DOHH2 (cell line): Measurements from ENCODE around the gene PSMD9.

Experiments used
- H3F3A ChIP-seq: fragments of 200-600 bp; sonication (generic), shearing (Covaris generic); 2 replicates; pipeline ENCODE4 v1.6.0; 2016; ENCODE audit warnings: antibody characterized with exemption, mild to moderate bottlenecking; ENCODE audit not compliant: control insufficient read depth, insufficient read depth
- H3K27ac ChIP-seq: fragments of 200-600 bp; sonication (generic); 2 replicates; pipeline ENCODE4 v1.5.1; 2014; ENCODE audit warnings: low read depth, mild to moderate bottlenecking, low read length, moderate library complexity
- H3K27me3 ChIP-seq: fragments of 200-600 bp; sonication (generic); 2 replicates; pipeline ENCODE4 v1.6.1; 2014; ENCODE audit warnings: mild to moderate bottlenecking, low read length, mixed read lengths; ENCODE audit not compliant: control insufficient read depth
- H3K36me3 ChIP-seq: fragments of 200-600 bp; sonication (generic); 2 replicates; pipeline ENCODE4 v1.6.1; 2014; ENCODE audit warnings: mild to moderate bottlenecking, low read length, moderate library complexity, mixed read lengths; ENCODE audit not compliant: control insufficient read depth
- H3K4me1 ChIP-seq: fragments of 200-600 bp; sonication (generic); 2 replicates; pipeline ENCODE4 v1.6.1; 2014; ENCODE audit warnings: mild to moderate bottlenecking, low read length, mixed read lengths; ENCODE audit not compliant: control insufficient read depth
- H3K4me2 ChIP-seq: fragments of 200-600 bp; sonication (generic); 2 replicates; pipeline ENCODE4 v1.6.0; 2014; ENCODE audit warnings: mild to moderate bottlenecking, low read length, moderate library complexity
- H3K4me3 ChIP-seq: fragments of 200-600 bp; sonication (generic); 2 replicates; pipeline ENCODE4 v1.5.1; 2014; ENCODE audit warnings: mild to moderate bottlenecking, low read length, mixed read lengths
- H3K79me2 ChIP-seq: fragments of 200-600 bp; sonication (generic); 2 replicates; pipeline ENCODE4 v1.6.1; 2014; ENCODE audit warnings: mild to moderate bottlenecking, low read length, mixed read lengths; ENCODE audit not compliant: control insufficient read depth
- H3K9me2 ChIP-seq: fragments of 200-600 bp; sonication (generic); replicated peaks from 2 replicates; pipeline ENCODE4 v1.6.1; 2014; ENCODE audit warnings: mild to moderate bottlenecking, low read length, mixed read lengths; ENCODE audit not compliant: control insufficient read depth
- H3K9me3 ChIP-seq: fragments of 200-600 bp; sonication (generic); 2 replicates; pipeline ENCODE4 v1.6.1; 2014; ENCODE audit warnings: antibody characterized with exemption, low read length, mixed read lengths; ENCODE audit not compliant: control insufficient read depth, insufficient read depth
- H4K20me1 ChIP-seq: fragments of 200-600 bp; sonication (generic); 2 replicates; pipeline ENCODE4 v1.6.0; 2014; ENCODE audit warnings: low read depth, mild to moderate bottlenecking, antibody characterized with exemption, low read length, moderate library complexity; ENCODE audit not compliant: control insufficient read depth, insufficient read depth
- EZH2phosphoT487 ChIP-seq: fragments of 200-600 bp; sonication (generic); IDR thresholded peaks from 2 replicates; pipeline ENCODE4 v1.6.1; 2017; ENCODE audit warnings: borderline replicate concordance, mild to moderate bottlenecking, antibody characterized with exemption, low read length, moderate library complexity, mixed read lengths
- TF ChIP-seq, protein P1 (sequence below): fragments of 200-600 bp; sonication (generic); IDR thresholded peaks from one replicate; pipeline ENCODE4 v1.5.1; 2014; ENCODE audit warnings: antibody characterized with exemption, mild to moderate bottlenecking, low read depth, low read length; ENCODE audit not compliant: poor library complexity, severe bottlenecking

The PSMD9 gene

GRCh38 chr12:121892673-121893561 is 4.3 kb downstream of the PSMD9 start:
- Histone ChIP-seq H3K27me3 (no peaks in the 10 kb centered on the region), H3K27ac (no peak overlapping the region)

DNA sequence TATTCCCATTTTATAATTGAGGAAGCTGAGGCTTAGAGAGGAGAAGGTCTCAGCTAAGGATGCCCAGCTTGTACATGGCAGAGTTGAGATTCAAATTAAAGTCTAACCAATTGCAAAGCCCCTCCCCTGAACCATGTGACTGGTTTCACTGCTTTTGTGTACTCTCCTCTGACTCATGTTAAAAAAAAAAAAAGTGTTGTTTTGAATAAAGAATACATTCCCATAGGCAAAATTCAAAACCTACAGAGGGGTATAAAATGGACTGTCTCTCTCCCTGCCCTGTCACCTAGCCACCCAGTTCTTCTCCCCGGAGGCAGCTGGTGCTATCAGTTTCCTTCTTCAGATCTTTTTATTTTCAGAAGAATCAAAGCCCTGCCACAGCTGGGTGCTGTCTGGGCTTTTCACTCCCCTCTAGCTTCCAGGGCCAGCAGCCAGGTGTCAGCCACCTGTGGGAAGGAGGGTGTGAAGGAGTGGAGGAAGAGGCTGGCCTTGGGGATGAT is 5.4 kb downstream of the PSMD9 start:
- no peaks in the 10 kb centered on the region for H3K9me3 ChIP-seq
- H3K27me3 ChIP-seq = no peaks in the 10 kb centered on the region
- H3K27ac ChIP-seq = no peak overlapping the region
- no peak overlapping the region for H3K4me2 ChIP-seq
- H3K36me3 ChIP-seq = peaks cover 66% of the 10 kb centered on the region
- H3K4me1 ChIP-seq = peaks cover 25% of the 10 kb centered on the region
- H3F3A ChIP-seq = peaks cover 2% of the 10 kb centered on the region; the same call in 1 of the 2 replicates
- no peak for TF ChIP-seq EZH2phosphoT487
- TF ChIP-seq, protein P1, sequence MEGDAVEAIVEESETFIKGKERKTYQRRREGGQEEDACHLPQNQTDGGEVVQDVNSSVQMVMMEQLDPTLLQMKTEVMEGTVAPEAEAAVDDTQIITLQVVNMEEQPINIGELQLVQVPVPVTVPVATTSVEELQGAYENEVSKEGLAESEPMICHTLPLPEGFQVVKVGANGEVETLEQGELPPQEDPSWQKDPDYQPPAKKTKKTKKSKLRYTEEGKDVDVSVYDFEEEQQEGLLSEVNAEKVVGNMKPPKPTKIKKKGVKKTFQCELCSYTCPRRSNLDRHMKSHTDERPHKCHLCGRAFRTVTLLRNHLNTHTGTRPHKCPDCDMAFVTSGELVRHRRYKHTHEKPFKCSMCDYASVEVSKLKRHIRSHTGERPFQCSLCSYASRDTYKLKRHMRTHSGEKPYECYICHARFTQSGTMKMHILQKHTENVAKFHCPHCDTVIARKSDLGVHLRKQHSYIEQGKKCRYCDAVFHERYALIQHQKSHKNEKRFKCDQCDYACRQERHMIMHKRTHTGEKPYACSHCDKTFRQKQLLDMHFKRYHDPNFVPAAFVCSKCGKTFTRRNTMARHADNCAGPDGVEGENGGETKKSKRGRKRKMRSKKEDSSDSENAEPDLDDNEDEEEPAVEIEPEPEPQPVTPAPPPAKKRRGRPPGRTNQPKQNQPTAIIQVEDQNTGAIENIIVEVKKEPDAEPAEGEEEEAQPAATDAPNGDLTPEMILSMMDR = no peak
- no peak overlapping the region for H3K4me3 ChIP-seq
- peaks cover 69% of the 10 kb centered on the region for H3K79me2 ChIP-seq
- H4K20me1 ChIP-seq = peaks cover 3% of the 10 kb centered on the region; the same call in 1 of the 2 replicates
- no peaks in the 10 kb centered on the region for H3K9me2 ChIP-seq

More at GRCh38 chr12:121892673-121893561, 4.3 kb downstream of the PSMD9 start:
- TF ChIP-seq, protein P1 = no peak
- no peak for TF ChIP-seq EZH2phosphoT487
- Histone ChIP-seq H3K36me3 (peaks cover 58% of the 10 kb centered on the region), H3K9me2 (no peaks in the 10 kb centered on the region), H3K79me2 (peaks cover 69% of the 10 kb centered on the region), H3F3A (peaks cover 3% of the 10 kb centered on the region; the same call in 1 of the 2 replicates), H3K4me1 (peaks cover 29% of the 10 kb centered on the region), H3K4me2 (no peak overlapping the region), H3K9me3 (no peaks in the 10 kb centered on the region), H3K4me3 (no peak overlapping the region), H4K20me1 (peaks cover 3% of the 10 kb centered on the region; the same call in 1 of the 2 replicates)

DNA sequence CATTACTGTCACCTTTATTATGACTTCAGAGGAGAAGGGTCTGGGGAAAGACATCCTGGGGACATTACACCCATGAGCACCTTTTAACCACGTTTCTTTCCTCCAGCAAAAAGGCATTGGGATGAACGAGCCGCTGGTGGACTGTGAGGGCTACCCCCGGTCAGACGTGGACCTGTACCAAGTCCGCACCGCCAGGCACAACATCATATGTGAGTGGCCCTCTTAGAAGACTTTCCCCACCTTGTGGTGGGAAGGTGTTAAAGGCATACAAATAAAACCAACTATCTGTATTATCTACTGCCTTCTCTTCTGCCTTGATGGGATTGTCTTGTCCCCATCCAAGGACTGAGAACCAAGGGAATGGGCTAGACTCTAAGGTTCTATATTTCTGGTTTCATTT is 6.0 kb downstream of the PSMD9 start:
- Histone ChIP-seq H3K4me3 (no peak overlapping the region), H3K79me2 (peaks cover 63% of the 10 kb centered on the region), H4K20me1 (peaks cover 3% of the 10 kb centered on the region; the same call in 1 of the 2 replicates), H3K9me3 (no peaks in the 10 kb centered on the region), H3K4me1 (peaks cover 21% of the 10 kb centered on the region), H3K9me2 (no peaks in the 10 kb centered on the region), H3K27me3 (no peaks in the 10 kb centered on the region), H3K27ac (no peak overlapping the region), H3F3A (peaks cover 2% of the 10 kb centered on the region; the same call in 1 of the 2 replicates), H3K4me2 (no peak overlapping the region), H3K36me3 (peaks cover 68% of the 10 kb centered on the region)
- TF ChIP-seq, protein P1 = peak; percentile 41
- no peak for TF ChIP-seq EZH2phosphoT487
